ENCODE measurements around the gene GDPD3. TPM values are rescaled to one million over a fixed set of nuclear protein-coding genes. Genes with fewer than 3 reads are reported as not detected.

Gene GDPD3
- total and polyA plus RNA-seq, 12 donors = 0.78 to 17.6 (median 2.8) TPM; not detected in 1

- intact Hi-C loops (cut with DNase I) = no loop called here
- Histone ChIP-seq H3K36me3 (replicated peaks in 1 of 2) (peaks cover 0 to 51% of the 10 kb centered on the region in 2 donors), H3K27me3 (no peaks in the 10 kb centered on the region), H3K4me3 (no peak overlapping the region), H3K9me3 (replicated peaks in 1 of 3) (no peaks in the 10 kb centered on the region), H3K4me1 (replicated peaks in 1 of 2) (peaks cover 35 to 42% of the 10 kb centered on the region in 2 donors), H3K27ac (peak overlapping the region in 3 of 5 donors; percentile 33 to 67 (median 35))
- 53 to 83% (median 67%) methylated on average over 6 to 7 of the region's 7 CpGs for WGBS, 4 donors
- TF ChIP-seq CTCF (IDR thresholded peaks at IDR 0.05) (no peak), POLR2A (IDR thresholded peaks at IDR 0.05) (no peak)
- peak in 4 of 7 donors; percentile 43 to 57 (median 52) for DNase-seq
These were observed 34.6 kb downstream of the GDPD3 start for GRCh38 chr16:30078744-30079143.

GRCh38 chr16:30077656-30078055 lies 35.7 kb downstream of the GDPD3 start:
- Histone ChIP-seq H3K36me3 (replicated peaks in 1 of 2) (peaks cover 0 to 47% of the 10 kb centered on the region in 2 donors), H3K27ac (peak overlapping the region in 2 of 5 donors; percentile 33 to 96), H3K4me1 (replicated peaks in 1 of 2) (peaks cover 35 to 42% of the 10 kb centered on the region in 2 donors), H3K4me3 (no peak overlapping the region), H3K9me3 (replicated peaks in 1 of 3) (no peaks in the 10 kb centered on the region), H3K27me3 (no peaks in the 10 kb centered on the region)
- 58 to 67% (median 63%) methylated on average over 5 to 6 of the region's 6 CpGs for WGBS, 4 donors
- intact Hi-C loops (cut with DNase I) = no loop called here
- no peak for TF ChIP-seq POLR2A (IDR thresholded peaks at IDR 0.05)
- TF ChIP-seq CTCF (IDR thresholded peaks at IDR 0.05) = no peak
- DNase-seq = no peak

GRCh38 chr16:30076276-30076791 lies 37.0 kb downstream of the GDPD3 start:
- Histone ChIP-seq H3K4me3 (peak overlapping the region; percentile 69 to 96 (median 82)), H3K9me3 (replicated peaks in 1 of 3) (no peaks in the 10 kb centered on the region), H3K4me1 (replicated peaks in 1 of 2) (peaks cover 35 to 42% of the 10 kb centered on the region in 2 donors), H3K27ac (peak overlapping the region; percentile 86 to 96 (median 94)), H3K36me3 (replicated peaks in 1 of 2) (peaks cover 0 to 47% of the 10 kb centered on the region in 2 donors), H3K27me3 (no peaks in the 10 kb centered on the region)
- intact Hi-C loops (cut with DNase I) = no loop called here
- TF ChIP-seq POLR2A (IDR thresholded peaks at IDR 0.05) = no peak
- TF ChIP-seq CTCF (IDR thresholded peaks at IDR 0.05) = no peak
- 1 to 9% (median 3%) methylated on average over 7 to 33 of the region's 33 CpGs for WGBS, 4 donors
- DNase-seq = peak in 4 of 7 donors; percentile 49 to 70 (median 54)

- Histone ChIP-seq H3K4me1 (replicated peaks in 1 of 2) (peaks cover 35 to 42% of the 10 kb centered on the region in 2 donors), H3K27me3 (no peaks in the 10 kb centered on the region), H3K27ac (peak within 1 kb of the TSS; percentile 86 to 96 (median 94)), H3K36me3 (replicated peaks in 1 of 2) (peaks cover 0 to 47% of the 10 kb centered on the region in 2 donors), H3K9me3 (replicated peaks in 1 of 3) (no peaks in the 10 kb centered on the region), H3K4me3 (peak within 1 kb of the TSS; percentile 69 to 96 (median 82))
- TF ChIP-seq CTCF (IDR thresholded peaks at IDR 0.05) (no peak), POLR2A (IDR thresholded peaks at IDR 0.05) (peak; percentile 78 to 87)
- WGBS, 4 donors = 2 to 5% (median 2%) methylated on average over 24 to 67 of the region's 67 CpGs
- DNase-seq = peak; percentile 88 to 95 (median 94)
- intact Hi-C loops (cut with DNase I) = no loop called here
These were observed 37.6 kb downstream of the GDPD3 start, which contains the start of gene PPP4C for GRCh38 chr16:30075503-30076275. Gene PPP4C (plus strand): TSS chr16:30075994. CDS start chr16:30076378, 384 bp downstream.

All from adrenal gland (tissue), 12 donors.